Stomach smooth muscle (tissue), 2 donors: Measurements from ENCODE around the gene ELANE.
"Not testable (repeated sequence)": the region's sequence is repeated elsewhere in the genome, so short reads cannot be mapped to it uniquely, and the experiment has no call there.

Source experiments
- H3K27ac ChIP-seq: one replicate; pipeline ENCODE4 v1.7.0; 2013; ENCODE audit warnings: mild to moderate bottlenecking, low read length, inconsistent platforms
- H3K27me3 ChIP-seq, 2 donors: one replicate each; pipeline ENCODE4 v1.7.0; 2013; ENCODE audit warnings: low read length in 2 of 2; ENCODE audit not compliant: insufficient read depth in 2 of 2, control insufficient read depth in 1 of 2
- H3K36me3 ChIP-seq, 2 donors: one replicate each; pipeline ENCODE4 v1.7.0; 2013; ENCODE audit warnings: low read length in 2 of 2; ENCODE audit not compliant: control insufficient read depth in 2 of 2, insufficient read depth in 2 of 2
- H3K4me1 ChIP-seq: one replicate; pipeline ENCODE4 v1.7.0; 2013; ENCODE audit warnings: low read length; ENCODE audit not compliant: control insufficient read depth, insufficient read depth
- H3K4me3 ChIP-seq, 2 donors: one replicate each; pipeline ENCODE4 v1.7.0; 2013; ENCODE audit warnings: low read length in 2 of 2
- H3K9ac ChIP-seq, 2 donors: one replicate each; pipeline ENCODE4 v1.7.0; 2013; ENCODE audit warnings: low read length in 2 of 2, mild to moderate bottlenecking in 1 of 2
- H3K9me3 ChIP-seq, 2 donors: one replicate each; pipeline ENCODE4 v1.7.0; 2013; ENCODE audit warnings: low read length in 2 of 2; ENCODE audit not compliant: control insufficient read depth in 2 of 2
- donor health status: healthy.
- donor health status: Pancreatic carcinoma.

ELANE gene

GRCh38 chr19:829129-829758 lies 22.9 kb upstream of the ELANE start:
- H3K9me3 ChIP-seq: no peaks in the 10 kb centered on the region
- no peak overlapping the region for H3K27ac ChIP-seq
- no peaks in the 10 kb centered on the region for H3K4me1 ChIP-seq
- H3K36me3 ChIP-seq: no peaks in the 10 kb centered on the region
- no peak overlapping the region for H3K4me3 ChIP-seq
- H3K27me3 ChIP-seq: peaks cover 11 to 15% of the 10 kb centered on the region in 2 donors
- H3K9ac ChIP-seq: no peak overlapping the region

- H3K27me3 ChIP-seq: peaks cover 17 to 25% of the 10 kb centered on the region in 2 donors
Measured at GRCh38 chr19:831407-832369, 20.4 kb upstream of the ELANE start.

DNA sequence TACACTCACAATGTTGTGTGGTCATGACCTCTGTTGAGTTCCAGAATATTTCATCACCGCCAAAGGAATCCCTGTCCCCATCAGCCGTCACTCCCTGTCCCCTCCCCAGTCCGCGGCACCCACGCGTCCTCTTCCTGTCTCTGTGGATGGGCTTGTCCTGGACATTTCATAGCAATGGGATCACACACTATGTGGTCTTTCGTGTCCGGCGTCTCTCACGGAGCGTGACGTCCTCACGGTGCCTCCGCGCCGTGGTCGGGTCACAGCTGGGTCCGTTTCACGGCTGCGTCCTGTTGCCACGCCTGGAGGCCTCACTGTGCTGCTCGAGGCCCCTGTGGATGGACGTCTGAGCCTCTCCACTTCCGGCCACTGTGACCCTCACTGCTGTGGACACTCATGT lies 17.9 kb upstream of the ELANE start:
- H3K9ac ChIP-seq: no peak overlapping the region
- H3K27ac ChIP-seq: no peak overlapping the region
- H3K9me3 ChIP-seq: no peaks in the 10 kb centered on the region
- no peak overlapping the region for H3K4me3 ChIP-seq
- H3K36me3 ChIP-seq: no peaks in the 10 kb centered on the region
- peaks cover 17 to 24% of the 10 kb centered on the region in 2 donors for H3K27me3 ChIP-seq
- no peaks in the 10 kb centered on the region for H3K4me1 ChIP-seq

More at GRCh38 chr19:831407-832369, 20.4 kb upstream of the ELANE start:
- no peaks in the 10 kb centered on the region for H3K36me3 ChIP-seq
- no peak overlapping the region for H3K4me3 ChIP-seq
- H3K9ac ChIP-seq: no peak overlapping the region
- H3K27ac ChIP-seq: no peak overlapping the region
- no peaks in the 10 kb centered on the region for H3K9me3 ChIP-seq
- H3K4me1 ChIP-seq: no peaks in the 10 kb centered on the region

- H3K27me3 ChIP-seq: peaks cover 15 to 24% of the 10 kb centered on the region in 2 donors
- H3K27ac ChIP-seq: no peak overlapping the region
- H3K9me3 ChIP-seq: no peaks in the 10 kb centered on the region
- no peak overlapping the region for H3K4me3 ChIP-seq
- no peaks in the 10 kb centered on the region for H3K4me1 ChIP-seq
- H3K36me3 ChIP-seq: no peaks in the 10 kb centered on the region
- H3K9ac ChIP-seq: no peak overlapping the region
Measured at GRCh38 chr19:835210-835810, 16.8 kb upstream of the ELANE start.

- no peak within 1 kb of the TSS for H3K9ac ChIP-seq
- H3K4me1 ChIP-seq: peaks cover 10% of the 10 kb centered on the region
- peaks cover 21 to 33% of the 10 kb centered on the region in 2 donors for H3K27me3 ChIP-seq
- H3K36me3 ChIP-seq: no peaks in the 10 kb centered on the region
- no peak within 1 kb of the TSS for H3K4me3 ChIP-seq
- no peak within 1 kb of the TSS for H3K27ac ChIP-seq
- no peaks in the 10 kb centered on the region for H3K9me3 ChIP-seq
Measured at GRCh38 chr19:840519-841206, 11.4 kb upstream of the ELANE start, which contains the start of gene PRTN3. TSS of gene PRTN3 (plus strand) at chr19:840999. CDS start at chr19:841009, 10 bp downstream.

DNA sequence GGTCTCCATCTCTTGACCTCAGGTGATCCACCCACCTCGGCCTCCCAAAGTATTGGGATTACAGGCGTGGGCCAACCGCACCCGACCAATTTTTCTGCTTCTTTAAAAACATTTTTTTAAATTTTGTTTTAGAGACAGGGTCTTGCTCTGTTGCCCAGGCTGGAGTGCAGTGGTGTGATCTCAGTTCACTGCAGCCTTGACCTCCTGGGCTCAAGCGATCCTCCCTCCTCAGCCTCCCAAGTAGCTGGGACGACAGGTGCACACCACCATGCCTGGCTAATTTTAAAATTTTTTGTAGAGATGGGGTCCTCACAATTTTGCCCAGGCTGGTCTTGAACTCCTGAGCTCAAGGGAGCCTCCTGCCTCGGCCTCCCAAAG lies 9.3 kb upstream of the ELANE start:
- H3K36me3 ChIP-seq, H3K27ac ChIP-seq, H3K4me3 ChIP-seq, H3K9me3 ChIP-seq, H3K9ac ChIP-seq: not testable (repeated sequence)
- Histone ChIP-seq H3K4me1 (peaks cover 13% of the 10 kb centered on the region), H3K27me3 (peaks cover 29 to 34% of the 10 kb centered on the region in 2 donors)

DNA sequence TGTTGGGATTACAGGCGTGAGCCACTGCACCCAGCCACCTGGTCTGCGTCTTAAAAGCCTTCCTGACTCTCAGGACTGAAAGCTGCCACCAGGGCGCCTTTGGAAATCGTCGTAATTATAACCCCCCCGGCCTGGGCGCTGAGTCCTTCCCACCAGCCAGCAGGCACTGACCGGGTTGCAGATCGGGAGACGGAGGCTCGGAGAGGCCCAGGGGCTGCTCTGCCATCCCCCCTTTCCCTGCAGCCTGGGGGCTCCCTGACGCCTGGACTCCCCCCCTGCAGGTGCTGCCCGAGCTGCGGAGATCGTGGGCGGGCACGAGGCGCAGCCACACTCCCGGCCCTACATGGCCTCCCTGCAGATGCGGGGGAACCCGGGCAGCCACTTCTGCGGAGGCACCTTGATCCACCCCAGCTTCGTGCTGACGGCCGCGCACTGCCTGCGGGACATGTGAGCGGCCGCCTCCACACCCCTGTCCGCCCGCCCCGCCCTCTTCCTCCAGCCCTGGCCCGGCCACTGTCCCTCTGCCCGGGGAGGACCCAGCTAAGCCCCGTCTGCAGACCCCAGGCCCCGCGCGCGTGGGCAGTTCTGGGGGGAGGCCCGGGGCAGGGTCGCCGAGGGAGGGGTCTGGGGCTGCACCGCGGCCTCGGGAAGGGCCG lies 8.8 kb upstream of the ELANE start:
- H3K9ac ChIP-seq: no peak overlapping the region
- peak overlapping the region in 1 of 2 donors; percentile 52 for H3K4me3 ChIP-seq
- H3K27me3 ChIP-seq: peaks cover 29 to 34% of the 10 kb centered on the region in 2 donors
- no peaks in the 10 kb centered on the region for H3K36me3 ChIP-seq
- peaks cover 17% of the 10 kb centered on the region for H3K4me1 ChIP-seq
- H3K27ac ChIP-seq: no peak overlapping the region
- H3K9me3 ChIP-seq: no peaks in the 10 kb centered on the region

GRCh38 chr19:843836-844545 lies 8.1 kb upstream of the ELANE start:
- H3K36me3 ChIP-seq: no peaks in the 10 kb centered on the region

GRCh38 chr19:844546-844971 lies 7.5 kb upstream of the ELANE start:
- no peaks in the 10 kb centered on the region for H3K36me3 ChIP-seq
- peaks cover 27 to 34% of the 10 kb centered on the region in 2 donors for H3K27me3 ChIP-seq
- H3K9ac ChIP-seq: no peak overlapping the region
- H3K9me3 ChIP-seq: no peaks in the 10 kb centered on the region
- H3K4me3 ChIP-seq: no peak overlapping the region
- no peak overlapping the region for H3K27ac ChIP-seq
- peaks cover 17% of the 10 kb centered on the region for H3K4me1 ChIP-seq

More at GRCh38 chr19:843836-844545, 8.1 kb upstream of the ELANE start:
- peaks cover 17% of the 10 kb centered on the region for H3K4me1 ChIP-seq
- no peak overlapping the region for H3K9ac ChIP-seq
- no peak overlapping the region for H3K27ac ChIP-seq
- H3K4me3 ChIP-seq: peak overlapping the region in 1 of 2 donors; percentile 52
- peaks cover 27 to 34% of the 10 kb centered on the region in 2 donors for H3K27me3 ChIP-seq
- H3K9me3 ChIP-seq: no peaks in the 10 kb centered on the region
